ENCODE data around the gene CLEC11A.
"Not testable (repeated sequence)": the region's sequence is repeated elsewhere in the genome, so short reads cannot be mapped to it uniquely, and the experiment has no call there.

CLEC11A gene

GRCh38 chr19:50723735-50724521 lies 764 bp downstream of the CLEC11A start:
- no peak for DNase-seq (ENCODE audit: low read depth)

- DNase-seq (ENCODE audit: low read depth) = peak; percentile 92
Measured at GRCh38 chr19:50724522-50725217, 1.5 kb downstream of the CLEC11A start.

- DNase-seq (ENCODE audit: low read depth) = no peak
Measured at GRCh38 chr19:50725218-50725910, 2.2 kb downstream of the CLEC11A start.

GRCh38 chr19:50725911-50726230 lies 2.7 kb downstream of the CLEC11A start:
- no peak for DNase-seq (ENCODE audit: low read depth)

- DNase-seq (ENCODE audit: low read depth) = peak; percentile 74
Measured at GRCh38 chr19:50728084-50728737, 5.0 kb downstream of the CLEC11A start.

GRCh38 chr19:50729894-50730293 lies 6.7 kb downstream of the CLEC11A start:
- no peak for DNase-seq (ENCODE audit: low read depth)

- no peak for DNase-seq (ENCODE audit: low read depth)
Measured at GRCh38 chr19:50735869-50736268, 12.7 kb downstream of the CLEC11A start.

- no peak for DNase-seq (ENCODE audit: low read depth)
Measured at GRCh38 chr19:50736338-50736737, 13.2 kb downstream of the CLEC11A start.

GRCh38 chr19:50739132-50739913 lies 16.2 kb downstream of the CLEC11A start:
- no peak for DNase-seq (ENCODE audit: low read depth)

GRCh38 chr19:50739914-50740426 lies 16.8 kb downstream of the CLEC11A start:
- DNase-seq (ENCODE audit: low read depth) = no peak

GRCh38 chr19:50741179-50741933 lies 18.2 kb downstream of the CLEC11A start:
- no peak for DNase-seq (ENCODE audit: low read depth)

- no peak for DNase-seq (ENCODE audit: low read depth)
Measured at GRCh38 chr19:50743537-50743936, 20.4 kb downstream of the CLEC11A start.

GRCh38 chr19:50745221-50745620 lies 22.1 kb downstream of the CLEC11A start:
- DNase-seq (ENCODE audit: low read depth) = no peak

- DNase-seq (ENCODE audit: low read depth) = not testable (repeated sequence)
Measured at GRCh38 chr19:50747141-50747540, 24.0 kb downstream of the CLEC11A start.

- no peak for DNase-seq (ENCODE audit: low read depth)
Measured at GRCh38 chr19:50749490-50749889, 26.3 kb downstream of the CLEC11A start.

- no peak for DNase-seq (ENCODE audit: low read depth)
Measured at GRCh38 chr19:50750010-50750409, 26.8 kb downstream of the CLEC11A start.

- no peak for DNase-seq (ENCODE audit: low read depth)
Measured at GRCh38 chr19:50753879-50754278, 30.7 kb downstream of the CLEC11A start.

- DNase-seq (ENCODE audit: low read depth) = not testable (repeated sequence)
Measured at GRCh38 chr19:50756244-50756643, 33.1 kb downstream of the CLEC11A start.

GRCh38 chr19:50757624-50758023 lies 34.5 kb downstream of the CLEC11A start:
- not testable (repeated sequence) for DNase-seq (ENCODE audit: low read depth)

- DNase-seq (ENCODE audit: low read depth) = not testable (repeated sequence)
Measured at GRCh38 chr19:50759076-50759475, 35.9 kb downstream of the CLEC11A start.

- no peak for DNase-seq (ENCODE audit: low read depth)
Measured at GRCh38 chr19:50759886-50760285, 36.7 kb downstream of the CLEC11A start.

Measured in activated T-cell treated with anti-CD3 and anti-CD28 coated beads for 24 hours (primary cell).